Ovary (tissue), 3 donors: ENCODE measurements around the gene TMC2.

ENCODE experiments used
- CTCF ChIP-seq, 3 donors: fragments of 450-650 bp in 2 of 3; fragments of 200-600 bp in 1 of 3; IDR thresholded peaks; one replicate each; pipeline versions ENCODE4 v1.5.1 to v1.8.0; 2016 to 2022; ENCODE audit warnings: antibody characterized with exemption in 3 of 3, mild to moderate bottlenecking in 1 of 3
- POLR2A ChIP-seq: fragments of 450-650 bp; IDR thresholded peaks from one replicate; pipeline ENCODE4 v1.6.1; 2017; ENCODE audit warnings: antibody characterized with exemption, mild to moderate bottlenecking, moderate library complexity
- donor health status: DM: no; HTN: no; CAD: no.

- TF ChIP-seq POLR2A (no peak), CTCF (IDR thresholded peaks at IDR 0.05) (no peak)
These were observed 7.6 kb upstream of the TMC2 start for GRCh38 chr20:2528671-2529271.
